ENCODE results near the gene ZMIZ1. TPM values are rescaled to one million over a fixed set of nuclear protein-coding genes. Genes with fewer than 3 reads are reported as not detected.

Gene ZMIZ1
- total RNA-seq, 1 experiment from 2014 or later, result 7.8 TPM

DNA sequence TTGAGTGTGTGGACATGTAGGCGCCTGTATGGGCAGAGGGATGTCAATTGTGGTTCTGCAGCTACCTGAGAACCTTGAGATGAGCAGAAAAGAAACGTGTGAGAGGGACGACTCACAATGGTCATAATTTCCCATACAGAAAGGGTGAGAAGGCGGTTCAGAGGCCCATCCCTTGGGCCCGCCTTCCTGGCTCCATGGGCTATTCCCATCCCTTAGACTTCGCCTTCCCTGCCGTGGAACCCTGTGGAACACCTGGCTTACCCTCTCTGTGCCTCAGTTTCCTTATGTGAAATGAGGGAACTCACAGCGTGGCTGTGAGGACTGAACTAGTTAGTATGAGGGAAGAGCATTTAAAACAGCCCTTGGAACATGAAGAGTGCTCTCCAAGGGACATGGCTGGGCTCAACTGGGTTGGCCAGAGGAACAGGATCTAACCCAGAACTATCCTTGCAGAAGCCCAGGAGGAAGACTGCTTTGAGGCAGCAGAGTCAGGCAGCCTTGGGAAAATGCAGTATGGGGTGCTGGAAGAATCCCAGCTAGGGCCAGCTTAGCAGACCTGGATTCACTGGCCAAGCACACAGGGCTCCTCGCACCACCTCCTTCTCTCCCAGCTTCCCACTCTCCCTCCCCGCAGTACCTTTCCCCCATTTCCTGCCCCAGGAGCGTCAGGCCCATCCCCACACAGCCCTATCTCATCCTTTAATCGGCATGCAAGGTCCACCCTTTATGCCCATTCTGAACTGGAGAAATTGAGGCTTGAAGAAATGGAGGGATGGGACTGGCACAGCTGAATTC lies 11.1 kb upstream of the ZMIZ1 start:
- in situ Hi-C loops (cut with HindIII; ENCODE audit: low pct_unique_long_range_greater_than_20kb, low sequenced_read_pairs), result no loop called here

DNA sequence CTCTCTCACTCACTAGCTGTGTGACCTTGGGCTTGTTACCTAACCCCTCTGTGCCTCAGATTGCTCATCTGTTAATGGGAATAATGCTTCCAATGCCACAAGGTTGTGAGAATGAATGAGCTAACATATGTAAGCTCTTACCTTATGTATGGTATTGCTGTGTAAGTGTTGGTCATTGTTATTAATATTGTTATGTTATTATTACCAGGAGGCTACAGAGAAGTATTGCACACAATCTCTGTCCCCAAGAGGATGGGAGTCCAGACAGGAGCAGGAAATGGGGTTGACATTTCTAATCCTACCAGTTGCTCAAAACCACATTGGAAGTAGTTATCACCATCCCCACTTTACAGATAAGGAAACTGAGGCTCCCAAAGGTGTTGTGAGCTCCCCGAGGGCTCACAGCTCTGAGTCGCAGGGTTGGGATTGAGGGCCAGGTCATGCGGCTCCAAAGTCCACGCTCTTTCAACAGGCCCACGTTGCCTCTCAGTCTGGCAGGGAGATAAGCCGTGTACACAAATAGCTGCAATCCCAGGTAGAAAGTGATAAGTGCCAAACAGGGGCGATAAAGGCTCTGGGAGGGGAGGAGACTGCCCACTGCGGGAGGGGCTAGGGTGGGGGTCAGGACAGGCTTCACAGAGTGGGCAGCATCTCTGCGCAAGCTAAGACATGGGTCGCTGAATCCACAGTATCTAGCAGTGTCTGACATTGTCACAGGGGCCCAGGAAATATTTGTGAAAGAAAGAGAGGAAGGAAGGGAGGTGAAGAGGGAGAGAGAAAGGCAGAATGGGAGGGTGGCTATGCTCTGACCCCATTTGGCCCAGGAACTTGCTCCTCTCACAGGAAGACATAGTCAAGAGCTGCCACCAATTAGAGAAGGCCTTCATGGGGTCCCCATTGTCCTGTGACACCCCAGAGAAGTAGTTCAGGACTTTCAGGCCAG lies 9.6 kb upstream of the ZMIZ1 start:
- DNase-seq (ENCODE audit: low read depth, low spot score), result no peak
- in situ Hi-C loops (cut with HindIII; ENCODE audit: low pct_unique_long_range_greater_than_20kb, low sequenced_read_pairs), result no loop called here

More for the DNA sequence above, 11.1 kb upstream of the ZMIZ1 start:
- no peak for DNase-seq (ENCODE audit: low read depth, low spot score)

- in situ Hi-C loops (cut with HindIII; ENCODE audit: low pct_unique_long_range_greater_than_20kb, low sequenced_read_pairs), result no loop called here
- no peak for DNase-seq (ENCODE audit: low read depth, low spot score)
Measured at GRCh38 chr10:79059859-79060379, 8.8 kb upstream of the ZMIZ1 start.

- in situ Hi-C loops (cut with HindIII; ENCODE audit: low pct_unique_long_range_greater_than_20kb, low sequenced_read_pairs), result no loop called here
- no peak for DNase-seq (ENCODE audit: low read depth, low spot score)
Measured at GRCh38 chr10:79060641-79061255, 8.0 kb upstream of the ZMIZ1 start.

DNA sequence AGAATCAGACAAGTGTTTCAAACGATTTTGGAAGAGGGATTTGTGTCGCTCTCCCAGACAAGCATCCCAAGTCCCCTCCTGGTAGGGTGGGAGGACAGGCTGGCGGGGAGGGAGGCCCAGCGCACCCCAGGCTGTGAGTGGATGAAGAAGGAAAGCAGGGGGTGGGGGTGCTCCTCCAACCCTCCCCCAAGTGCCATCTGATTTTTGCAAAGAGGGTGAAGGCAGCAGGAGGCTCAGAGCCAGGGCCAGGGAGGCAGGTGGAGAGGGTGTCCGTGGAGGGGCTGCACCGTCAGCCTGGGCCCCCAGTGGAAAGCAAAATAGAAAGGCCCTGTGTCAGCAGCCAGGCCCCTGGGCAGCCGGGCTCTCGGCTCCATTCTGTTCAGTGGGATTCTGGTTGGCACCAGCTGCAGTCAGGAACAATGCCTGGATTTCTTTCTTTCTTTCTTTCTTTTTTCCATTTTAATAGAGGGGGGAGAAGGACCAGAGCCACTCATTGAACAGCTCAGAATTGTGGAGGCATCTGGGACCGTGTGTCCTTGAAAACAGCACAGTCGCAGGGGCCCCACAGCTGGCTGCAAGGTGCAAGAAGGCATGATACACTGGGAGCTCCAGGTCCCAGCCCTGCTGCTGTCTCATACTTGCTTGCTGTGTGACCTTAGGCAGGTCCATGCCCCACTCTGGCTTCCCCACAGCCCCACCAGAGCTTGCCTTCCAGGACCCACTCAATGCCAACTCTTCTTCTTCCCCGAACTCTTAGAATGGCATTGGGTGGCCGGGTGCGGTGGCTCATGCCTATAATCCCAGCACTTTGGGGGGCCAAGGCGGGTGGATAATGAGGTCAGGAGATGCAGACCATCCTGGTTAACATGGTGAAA lies 7.1 kb upstream of the ZMIZ1 start:
- in situ Hi-C loops (cut with HindIII; ENCODE audit: low pct_unique_long_range_greater_than_20kb, low sequenced_read_pairs), result no loop called here

GRCh38 chr10:79063071-79063491 lies 5.7 kb upstream of the ZMIZ1 start:
- DNase-seq (ENCODE audit: low read depth, low spot score), result no peak
- in situ Hi-C loops (cut with HindIII; ENCODE audit: low pct_unique_long_range_greater_than_20kb, low sequenced_read_pairs), result no loop called here

More for the DNA sequence above, 7.1 kb upstream of the ZMIZ1 start:
- DNase-seq (ENCODE audit: low read depth, low spot score), result no peak

GRCh38 chr10:79063661-79064492 lies 4.9 kb upstream of the ZMIZ1 start:
- in situ Hi-C loops (cut with HindIII; ENCODE audit: low pct_unique_long_range_greater_than_20kb, low sequenced_read_pairs), result no loop called here
- no peak for DNase-seq (ENCODE audit: low read depth, low spot score)

- in situ Hi-C loops (cut with HindIII; ENCODE audit: low pct_unique_long_range_greater_than_20kb, low sequenced_read_pairs), result no loop called here
- no peak for DNase-seq (ENCODE audit: low read depth, low spot score)
Measured at GRCh38 chr10:79065091-79065551, 3.6 kb upstream of the ZMIZ1 start.

GRCh38 chr10:79065853-79066252 lies 2.9 kb upstream of the ZMIZ1 start:
- in situ Hi-C loops (cut with HindIII; ENCODE audit: low pct_unique_long_range_greater_than_20kb, low sequenced_read_pairs), result no loop called here
- no peak for DNase-seq (ENCODE audit: low read depth, low spot score)

DNA sequence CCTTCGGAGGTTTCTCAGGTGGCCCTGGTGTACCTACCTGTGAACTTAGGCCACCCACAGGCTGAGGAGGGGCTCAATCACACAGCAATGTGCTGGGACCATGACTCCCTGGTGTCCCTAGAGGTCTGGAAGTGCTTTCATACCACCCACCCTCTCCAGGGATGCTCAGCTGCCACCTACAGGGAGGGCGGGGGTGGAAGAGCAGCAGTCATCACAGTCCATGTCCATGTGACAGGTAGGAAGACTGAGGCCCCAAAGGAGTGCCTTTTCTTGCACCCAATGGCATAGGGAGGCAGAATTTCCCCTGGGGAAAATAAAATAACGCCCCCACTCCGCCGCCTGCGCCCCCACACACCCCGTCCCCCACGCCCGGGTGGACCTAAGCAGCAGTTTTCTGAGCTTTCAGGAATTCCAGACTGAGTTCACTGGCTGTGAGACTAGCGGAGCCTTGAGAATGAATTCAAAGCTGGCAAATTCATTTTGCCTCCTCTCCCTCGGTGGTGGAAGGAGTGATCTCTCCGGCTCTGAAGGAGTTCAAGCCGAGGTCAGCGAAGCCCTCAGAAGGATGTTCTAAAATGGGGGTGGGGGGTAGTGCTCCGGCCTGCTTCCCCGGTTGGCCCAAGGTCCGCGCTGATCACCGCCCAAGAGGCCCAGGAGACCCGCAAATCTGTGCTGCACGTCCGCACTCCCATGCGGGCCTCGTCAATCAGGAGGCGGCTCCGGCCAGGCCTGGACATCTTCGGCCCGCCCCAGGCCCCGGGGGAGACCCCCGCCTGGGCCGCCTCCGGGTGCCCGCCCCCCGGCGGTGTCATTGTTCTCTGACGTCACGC lies 2.1 kb upstream of the ZMIZ1 start:
- in situ Hi-C loops (cut with HindIII; ENCODE audit: low pct_unique_long_range_greater_than_20kb, low sequenced_read_pairs), result no loop called here
- peak; percentile 35 for DNase-seq (ENCODE audit: low read depth, low spot score)

DNA sequence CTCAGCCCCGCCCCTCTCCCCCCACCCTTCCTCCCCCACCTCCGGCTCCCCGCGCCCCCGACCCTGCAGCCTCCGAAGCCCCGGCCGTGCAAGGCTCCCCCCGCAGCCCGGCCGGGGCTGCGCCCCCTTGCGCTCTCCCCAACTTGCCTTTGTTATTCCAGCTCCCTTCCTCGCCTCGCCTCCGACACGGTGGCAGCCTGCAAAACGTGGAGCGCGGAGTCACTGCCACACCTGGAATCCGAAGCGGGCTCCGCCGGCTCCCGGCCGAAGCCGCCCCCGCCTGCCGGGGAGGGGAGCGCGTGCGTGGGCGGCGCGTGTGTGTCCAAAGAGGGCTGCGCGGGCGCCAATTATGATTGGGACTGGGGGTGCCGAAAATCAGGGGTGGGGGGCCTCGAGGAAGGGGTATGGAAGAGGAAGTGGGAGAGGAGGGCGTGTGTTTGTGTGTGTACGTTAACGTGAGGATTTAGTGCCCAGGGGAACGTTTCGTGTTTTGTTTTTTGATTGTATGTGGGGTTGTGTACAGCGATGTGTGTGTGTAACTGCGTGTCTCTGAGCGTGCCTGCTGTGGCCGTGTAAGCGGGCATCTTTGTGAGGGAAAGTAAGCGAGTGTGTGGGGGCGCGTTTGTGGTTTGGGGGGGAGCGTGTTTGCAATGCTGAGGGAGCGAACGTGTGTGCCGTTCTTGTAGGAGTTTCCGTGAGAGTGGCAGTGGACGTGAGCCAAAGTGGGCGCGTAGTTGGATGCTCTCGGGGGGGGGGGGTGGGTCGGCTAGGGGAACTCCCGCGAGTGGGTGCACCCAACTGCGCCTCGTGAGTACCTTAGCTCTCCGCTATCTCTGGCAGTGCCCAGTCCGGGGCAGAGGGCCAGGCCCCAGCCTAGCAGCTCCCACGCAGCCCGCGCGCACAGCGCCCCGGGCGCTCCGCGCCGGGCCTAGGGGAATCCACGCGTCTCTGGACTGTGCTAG lies 1.2 kb upstream of the ZMIZ1 start:
- in situ Hi-C loops (cut with HindIII; ENCODE audit: low pct_unique_long_range_greater_than_20kb, low sequenced_read_pairs), result no loop called here
- peak; percentile 72 for DNase-seq (ENCODE audit: low read depth, low spot score)

DNA sequence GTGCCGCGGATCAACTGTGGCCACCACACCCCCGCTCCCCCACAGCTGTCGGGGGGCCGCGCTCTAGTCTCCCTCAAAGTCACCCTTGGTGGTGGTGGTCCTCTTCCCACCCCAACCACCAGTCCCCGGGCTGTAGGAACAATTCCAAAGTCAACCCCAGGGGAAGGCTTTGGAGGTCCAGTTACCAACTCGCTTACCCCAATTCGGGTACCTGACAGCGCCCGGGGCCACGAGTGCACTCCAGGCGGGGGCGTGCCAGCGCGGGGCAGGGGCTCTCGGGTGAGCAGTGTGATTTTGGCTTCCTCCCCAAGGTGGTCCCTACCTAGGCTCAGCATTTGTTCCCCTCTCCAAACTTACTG lies 584 bp upstream of the ZMIZ1 start:
- in situ Hi-C loops (cut with HindIII; ENCODE audit: low pct_unique_long_range_greater_than_20kb, low sequenced_read_pairs), result no loop called here
- no peak for DNase-seq (ENCODE audit: low read depth, low spot score)

DNA sequence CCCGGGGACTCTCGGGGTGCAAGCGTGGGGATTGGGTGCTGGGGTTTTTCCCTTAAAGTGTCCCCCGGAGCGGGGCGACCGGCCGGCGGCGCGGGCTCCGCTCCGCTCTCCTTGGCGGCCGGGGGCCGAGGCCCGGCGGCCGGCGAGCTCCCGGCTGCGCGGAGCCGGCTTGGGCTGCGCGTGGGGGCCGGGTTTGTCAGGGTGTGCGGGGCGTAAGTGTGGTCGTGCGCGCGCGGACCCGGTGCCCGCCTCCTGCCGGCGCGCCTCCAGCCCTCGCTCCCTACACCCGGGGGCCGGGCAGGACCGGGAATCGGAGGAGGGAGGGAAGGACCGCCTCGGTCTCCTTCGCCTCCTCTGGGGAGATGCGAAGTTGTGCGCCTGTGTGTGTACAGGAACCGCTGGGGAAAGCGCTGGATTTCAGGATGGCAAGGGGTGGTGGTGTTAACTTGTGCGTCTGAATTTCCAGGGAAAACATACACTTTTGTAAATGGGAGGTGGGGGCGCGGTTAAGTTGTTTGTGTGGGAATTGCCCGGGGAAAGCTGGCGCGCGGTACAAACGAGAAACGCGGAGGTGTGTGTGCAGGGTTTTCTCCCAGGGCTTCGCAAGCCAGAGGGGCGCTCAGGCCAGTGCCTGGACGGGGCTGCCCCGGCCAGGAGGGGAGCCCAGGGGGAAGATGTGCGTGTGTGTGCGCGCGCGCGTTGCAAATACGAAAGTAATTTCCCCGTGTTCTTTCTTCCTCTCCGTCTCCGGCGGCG lies 737 bp downstream of the ZMIZ1 start:
- in situ Hi-C loops (cut with HindIII; ENCODE audit: low pct_unique_long_range_greater_than_20kb, low sequenced_read_pairs), result no loop called here
- DNase-seq (ENCODE audit: low read depth, low spot score), result no peak

DNA sequence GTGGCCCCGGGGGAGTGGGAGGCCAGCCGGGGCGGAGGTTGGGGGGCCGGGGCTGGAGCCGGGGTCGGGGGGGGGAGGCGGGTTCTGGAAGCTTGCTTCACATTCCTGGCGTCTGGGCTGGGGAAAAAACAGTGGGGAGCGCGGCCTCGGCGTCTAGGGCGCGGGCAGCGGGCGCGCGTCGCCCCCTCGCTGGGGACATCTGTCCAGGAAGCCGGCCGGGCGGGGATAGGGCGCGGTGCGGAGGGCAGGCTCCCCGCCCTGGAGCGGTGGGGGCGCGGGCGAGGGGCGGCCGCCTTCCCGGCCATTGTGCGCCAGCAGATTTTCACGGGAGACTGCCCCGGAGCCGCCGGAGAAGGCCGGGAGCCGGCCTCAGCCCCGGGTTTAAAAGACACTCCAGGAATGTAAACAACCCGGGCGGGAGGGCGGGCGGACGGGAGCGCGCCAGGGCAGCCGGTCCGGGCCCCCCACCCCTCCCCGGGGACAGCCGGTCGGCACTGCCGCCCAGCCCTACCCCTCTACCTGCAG lies 1.4 kb downstream of the ZMIZ1 start:
- in situ Hi-C loops (cut with HindIII; ENCODE audit: low pct_unique_long_range_greater_than_20kb, low sequenced_read_pairs), result no loop called here
- DNase-seq (ENCODE audit: low read depth, low spot score), result no peak
